GM19438 (cell line): ENCODE measurements around the gene TIGAR.

Source experiments
- ATAC-seq: cut with Tn5 transposase; IDR thresholded peaks from one replicate; pipeline ENCODE4 v1.9.1; 2021; ENCODE audit warnings: low read depth; ENCODE audit not compliant: unreplicated experiment

Gene TIGAR

GRCh38 chr12:4282103-4282891 is 38.7 kb upstream of the TIGAR start:
- ATAC-seq, result no peak

- ATAC-seq, result no peak
Measured at GRCh38 chr12:4282892-4283511, 38.0 kb upstream of the TIGAR start.

- no peak for ATAC-seq
Measured at GRCh38 chr12:4283512-4284255, 37.3 kb upstream of the TIGAR start.

- no peak for ATAC-seq
Measured at GRCh38 chr12:4284306-4284705, 36.7 kb upstream of the TIGAR start.

- no peak for ATAC-seq
Measured at GRCh38 chr12:4285070-4285469, 35.9 kb upstream of the TIGAR start.

- no peak for ATAC-seq
Measured at GRCh38 chr12:4286228-4286627, 34.8 kb upstream of the TIGAR start.

GRCh38 chr12:4286771-4287317 is 34.2 kb upstream of the TIGAR start:
- no peak for ATAC-seq

GRCh38 chr12:4287325-4288211 is 33.4 kb upstream of the TIGAR start:
- ATAC-seq, result no peak

GRCh38 chr12:4288296-4289131 is 32.5 kb upstream of the TIGAR start:
- no peak for ATAC-seq

- ATAC-seq, result no peak
Measured at GRCh38 chr12:4289231-4289878, 31.7 kb upstream of the TIGAR start.

GRCh38 chr12:4289998-4290790 is 30.8 kb upstream of the TIGAR start:
- no peak for ATAC-seq

- no peak for ATAC-seq
Measured at GRCh38 chr12:4292341-4293073, 28.5 kb upstream of the TIGAR start.

GRCh38 chr12:4293299-4293965 is 27.6 kb upstream of the TIGAR start:
- ATAC-seq, result no peak

GRCh38 chr12:4293966-4294505 is 27.0 kb upstream of the TIGAR start:
- no peak for ATAC-seq

- no peak for ATAC-seq
Measured at GRCh38 chr12:4296751-4297150, 24.3 kb upstream of the TIGAR start.

- ATAC-seq, result no peak
Measured at GRCh38 chr12:4297617-4298016, 23.4 kb upstream of the TIGAR start.

GRCh38 chr12:4300883-4301282 is 20.1 kb upstream of the TIGAR start:
- ATAC-seq, result no peak
